Right atrium auricular region (tissue), 2 donors: ENCODE results near the gene ACTA1. TPM values are rescaled to one million over a fixed set of nuclear protein-coding genes. Genes with fewer than 3 reads are reported as not detected.

Experiments
- DNase-seq: peaks from one replicate; pipeline ENCODE4 v3.0.0-alpha.2; 2019; ENCODE audit warnings: low spot score
- H3K27ac ChIP-seq, 2 donors: fragments of 200-600 bp; sonication (generic); 1 replicate in 1 of 2; 2 replicates in 1 of 2; pipeline ENCODE4 v1.5.1; 2016 to 2019
- H3K27me3 ChIP-seq, 2 donors: fragments of 200-600 bp; sonication (generic); one replicate each; pipeline versions ENCODE4 v1.5.1 to v1.6.0; 2017 to 2019
- H3K36me3 ChIP-seq: fragments of 200-600 bp; sonication (generic); one replicate; pipeline ENCODE4 v1.5.1; 2016
- H3K4me1 ChIP-seq, 2 donors: fragments of 200-600 bp; sonication (generic); one replicate each; pipeline versions ENCODE4 v1.5.1 to v1.6.0; 2017 to 2019
- H3K4me3 ChIP-seq, 2 donors: fragments of 200-600 bp; sonication (generic); 1 replicate in 1 of 2; 2 replicates in 1 of 2; pipeline ENCODE4 v1.5.1; 2017 to 2019; ENCODE audit warnings: mild to moderate bottlenecking in 1 of 2, moderate library complexity in 1 of 2
- H3K9me3 ChIP-seq, 2 donors: fragments of 200-600 bp; sonication (generic); one replicate each; pipeline ENCODE4 v1.5.1; 2019
- total RNA-seq, 2 donors: library from RNA; depleted of rRNA; stranded (reverse); fragments of >200 nt; gene quantifications; one replicate each; pipeline ENCODE4 v1.1.0, GENCODE V29; 2016
- TF ChIP-seq, protein P1 (sequence below), 2 donors: fragments of 200-600 bp; sonication (generic); IDR thresholded peaks; one replicate each; pipeline ENCODE4 v1.5.1; 2019; ENCODE audit warnings: antibody characterized with exemption in 2 of 2

Gene ACTA1
- total RNA-seq, 2 donors from 2014 or later: 422 to 3,527 TPM

DNA sequence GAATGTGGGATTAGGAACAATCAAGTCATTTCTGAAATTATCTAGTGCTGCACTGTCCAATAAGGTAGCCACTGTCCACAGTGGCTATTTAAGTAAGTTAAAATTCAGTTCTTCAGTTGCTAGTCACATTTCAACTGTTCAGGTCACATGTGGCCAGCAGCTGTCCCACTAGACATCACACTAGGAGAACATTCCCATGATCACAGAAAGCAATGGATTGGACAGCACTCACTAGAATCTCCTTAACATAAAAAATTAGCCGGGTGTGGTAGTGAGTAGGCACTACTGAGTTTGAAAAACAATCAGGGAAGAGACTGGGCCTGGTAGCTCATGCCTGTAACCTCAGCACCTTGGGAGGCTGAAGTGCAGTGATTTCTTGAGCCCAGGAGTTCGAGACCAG, 40.6 kb upstream of the ACTA1 start:
- Histone ChIP-seq H3K9me3 (no peaks in the 10 kb centered on the region), H3K36me3 (peaks cover 56% of the 10 kb centered on the region), H3K4me1 (no peaks in the 10 kb centered on the region), H3K27ac (no peak overlapping the region), H3K4me3 (no peak overlapping the region), H3K27me3 (no peaks in the 10 kb centered on the region)
- TF ChIP-seq, protein P1, sequence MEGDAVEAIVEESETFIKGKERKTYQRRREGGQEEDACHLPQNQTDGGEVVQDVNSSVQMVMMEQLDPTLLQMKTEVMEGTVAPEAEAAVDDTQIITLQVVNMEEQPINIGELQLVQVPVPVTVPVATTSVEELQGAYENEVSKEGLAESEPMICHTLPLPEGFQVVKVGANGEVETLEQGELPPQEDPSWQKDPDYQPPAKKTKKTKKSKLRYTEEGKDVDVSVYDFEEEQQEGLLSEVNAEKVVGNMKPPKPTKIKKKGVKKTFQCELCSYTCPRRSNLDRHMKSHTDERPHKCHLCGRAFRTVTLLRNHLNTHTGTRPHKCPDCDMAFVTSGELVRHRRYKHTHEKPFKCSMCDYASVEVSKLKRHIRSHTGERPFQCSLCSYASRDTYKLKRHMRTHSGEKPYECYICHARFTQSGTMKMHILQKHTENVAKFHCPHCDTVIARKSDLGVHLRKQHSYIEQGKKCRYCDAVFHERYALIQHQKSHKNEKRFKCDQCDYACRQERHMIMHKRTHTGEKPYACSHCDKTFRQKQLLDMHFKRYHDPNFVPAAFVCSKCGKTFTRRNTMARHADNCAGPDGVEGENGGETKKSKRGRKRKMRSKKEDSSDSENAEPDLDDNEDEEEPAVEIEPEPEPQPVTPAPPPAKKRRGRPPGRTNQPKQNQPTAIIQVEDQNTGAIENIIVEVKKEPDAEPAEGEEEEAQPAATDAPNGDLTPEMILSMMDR (IDR thresholded peaks at IDR 0.05): no peak
- no peak for DNase-seq

DNA sequence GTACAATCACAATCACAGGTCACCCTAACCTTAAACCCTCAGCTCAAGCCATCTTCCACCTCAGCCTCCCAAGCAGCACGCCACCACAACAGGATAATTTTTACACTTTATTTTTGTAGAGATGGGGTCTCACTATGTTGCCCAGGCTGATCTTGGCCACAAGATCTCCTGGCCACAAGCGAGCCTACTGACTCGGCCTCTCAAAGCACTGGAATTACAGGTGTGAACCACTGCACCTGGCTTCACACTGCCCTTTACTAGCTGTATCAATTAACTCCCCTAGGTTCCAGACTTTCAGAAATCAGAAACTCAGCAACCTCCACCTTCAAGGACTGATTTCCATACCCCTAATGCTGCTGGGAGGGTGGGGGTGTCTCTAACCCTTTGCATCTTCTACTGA, 37.3 kb upstream of the ACTA1 start:
- Histone ChIP-seq H3K36me3 (peaks cover 53% of the 10 kb centered on the region), H3K4me1 (no peaks in the 10 kb centered on the region), H3K9me3 (no peaks in the 10 kb centered on the region), H3K27me3 (no peaks in the 10 kb centered on the region), H3K27ac (no peak overlapping the region), H3K4me3 (no peak overlapping the region)
- TF ChIP-seq, protein P1 (IDR thresholded peaks at IDR 0.05): no peak
- DNase-seq: no peak

DNA sequence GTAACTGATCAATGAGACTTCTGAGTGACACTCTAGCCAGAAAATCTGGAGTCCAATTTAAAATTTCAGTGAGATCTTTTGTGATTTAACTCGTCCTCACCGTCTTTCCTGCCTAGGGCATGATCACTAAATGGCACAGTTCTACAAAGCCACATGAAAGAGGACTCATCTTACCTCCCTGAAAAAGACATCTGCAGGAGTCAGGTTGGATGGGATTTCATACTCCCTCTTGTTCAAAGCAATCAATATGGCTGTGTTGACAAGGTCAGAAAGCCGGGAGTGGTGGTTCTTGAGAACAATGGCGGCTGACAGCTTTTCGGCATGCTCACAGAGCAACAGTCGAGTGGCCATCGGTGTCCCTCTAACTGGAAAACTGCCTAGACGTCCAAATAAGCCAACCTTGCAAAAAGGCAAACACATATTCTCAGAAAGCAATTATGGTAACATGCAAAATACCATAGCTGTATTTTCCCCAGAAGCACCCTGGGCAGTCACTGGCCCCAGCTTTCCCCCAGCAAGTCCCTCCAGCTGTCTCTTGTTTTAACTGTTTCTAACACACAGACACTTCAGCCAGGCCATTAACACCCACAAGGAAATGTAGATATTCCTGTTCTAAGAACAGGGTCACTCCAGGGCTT, 36.6 kb upstream of the ACTA1 start:
- Histone ChIP-seq H3K27ac (no peak overlapping the region), H3K4me3 (no peak overlapping the region), H3K27me3 (no peaks in the 10 kb centered on the region), H3K36me3 (peaks cover 49% of the 10 kb centered on the region), H3K9me3 (no peaks in the 10 kb centered on the region), H3K4me1 (no peaks in the 10 kb centered on the region)
- TF ChIP-seq, protein P1 (IDR thresholded peaks at IDR 0.05): no peak
- no peak for DNase-seq

DNA sequence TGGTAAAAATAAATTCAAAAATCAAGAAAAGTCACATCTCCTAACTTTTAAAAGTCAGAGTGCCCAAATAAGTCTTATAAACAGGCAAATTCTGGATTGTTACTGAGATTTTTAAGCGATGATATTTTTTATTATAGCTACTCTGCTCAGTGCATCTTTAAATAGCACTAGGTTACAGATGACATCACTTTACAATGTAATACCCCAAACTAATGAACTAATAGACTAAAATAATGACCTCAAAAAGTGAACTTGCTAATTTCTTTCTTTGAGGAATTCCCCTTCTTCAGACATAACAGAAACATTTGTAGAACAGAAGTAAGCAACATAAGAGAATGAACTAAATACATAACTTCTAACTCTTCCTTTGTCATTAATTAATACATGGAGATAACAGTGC, 33.0 kb upstream of the ACTA1 start:
- Histone ChIP-seq H3K27me3 (no peaks in the 10 kb centered on the region), H3K4me1 (no peaks in the 10 kb centered on the region), H3K27ac (no peak overlapping the region), H3K9me3 (no peaks in the 10 kb centered on the region), H3K36me3 (peaks cover 46% of the 10 kb centered on the region), H3K4me3 (no peak overlapping the region)
- DNase-seq: no peak
- TF ChIP-seq, protein P1 (IDR thresholded peaks at IDR 0.05): no peak

DNA sequence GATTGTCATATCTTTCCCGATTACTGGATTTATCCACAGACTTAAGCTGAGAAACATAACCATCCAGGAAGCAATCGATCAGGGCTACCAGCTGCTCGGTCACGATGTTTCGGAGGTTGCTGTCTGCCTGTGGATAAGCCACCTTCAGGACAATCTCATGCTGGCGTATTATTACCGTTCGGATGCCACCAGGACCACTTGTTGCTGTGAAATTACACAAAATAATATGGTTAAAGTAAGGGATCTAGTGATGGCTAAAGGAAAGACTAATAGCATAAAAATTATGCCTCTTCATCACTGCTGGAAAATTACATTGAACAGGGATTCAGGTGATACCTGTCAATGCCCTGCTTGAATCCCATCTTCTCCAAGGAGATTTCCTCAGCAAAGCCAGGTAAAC, 30.8 kb upstream of the ACTA1 start:
- no peak overlapping the region for H3K27ac ChIP-seq
- H3K9me3 ChIP-seq: no peaks in the 10 kb centered on the region
- no peaks in the 10 kb centered on the region for H3K27me3 ChIP-seq
- peaks cover 51% of the 10 kb centered on the region for H3K36me3 ChIP-seq
- peaks cover 0 to 10% of the 10 kb centered on the region in 2 donors for H3K4me1 ChIP-seq
- H3K4me3 ChIP-seq: no peak overlapping the region
- DNase-seq: no peak
- TF ChIP-seq, protein P1 (IDR thresholded peaks at IDR 0.05): no peak
